HFFc6 (cell line): Measurements from ENCODE around the gene FANCI. TPM values are rescaled to one million over a fixed set of nuclear protein-coding genes. Genes with fewer than 3 reads are reported as not detected.
"Not testable (repeated sequence)": the region's sequence is repeated elsewhere in the genome, so short reads cannot be mapped to it uniquely, and the experiment has no call there.

ENCODE experiments used
- DNase-seq: peaks from one replicate; pipeline ENCODE4 v3.0.0-alpha.2; 2018
- H3K27ac Mint-ChIP-seq: 2 replicates; pipeline ENCODE4 v1.8.0; 2020; ENCODE audit warnings: mild to moderate bottlenecking, mixed read lengths
- H3K27me3 Mint-ChIP-seq: 2 replicates; pipeline ENCODE4 v1.8.0; 2021; ENCODE audit warnings: mild to moderate bottlenecking, moderate library complexity, mixed read lengths; ENCODE audit not compliant: insufficient read depth
- H3K36me3 Mint-ChIP-seq: 2 replicates; pipeline ENCODE4 v1.8.0; 2021; ENCODE audit warnings: low read depth, mixed read lengths
- H3K4me1 Mint-ChIP-seq: 2 replicates; pipeline ENCODE4 v1.8.0; 2020; ENCODE audit warnings: low read depth, mixed read lengths
- H3K4me3 Mint-ChIP-seq: 2 replicates; pipeline ENCODE4 v1.8.0; 2020; ENCODE audit warnings: mild to moderate bottlenecking, moderate library complexity, mixed read lengths
- H3K9me3 Mint-ChIP-seq: 2 replicates; pipeline ENCODE4 v1.8.0; 2020; ENCODE audit warnings: mild to moderate bottlenecking, mixed read lengths
- total RNA-seq, 6 experiments: library from RNA; stranded (reverse); fragmentation: NEBNext Ultra II Directional; extraction: Animal tissue kit (Norgen Biotek cat#: 25700); gene quantifications; 2 replicates in 1 of 6; 3 replicates in 5 of 6; pipeline ENCODE4 v1.2.3, GENCODE V29; 2021
- TF ChIP-seq, protein P1 (sequence below): fragments of 200-600 bp; sonication (generic); IDR thresholded peaks from 2 replicates; pipeline ENCODE4 v1.5.0; 2021; ENCODE audit warnings: antibody characterized with exemption, mild to moderate bottlenecking

FANCI gene
- total RNA-seq, 6 experiments from 2014 or later: 22.3 to 50.8 (median 48.4) TPM

DNA sequence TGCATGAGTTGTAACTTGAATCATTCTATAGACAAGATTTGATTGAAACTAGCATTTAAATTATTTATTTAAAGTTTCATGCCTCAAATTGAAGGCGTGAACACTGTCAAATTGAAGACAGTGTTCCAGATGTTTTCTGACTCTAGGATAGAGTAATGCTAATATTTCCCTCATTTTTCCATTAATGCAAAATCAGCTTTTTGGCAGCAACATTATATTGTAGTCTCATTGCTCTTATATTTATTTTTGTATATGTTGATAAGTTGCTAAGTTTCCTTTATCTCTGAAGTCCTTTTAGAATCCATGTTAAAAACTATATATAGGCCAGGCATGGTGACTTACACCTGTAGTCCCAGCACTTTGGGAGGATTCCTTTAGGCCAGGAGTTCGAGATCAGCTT, 4.8 kb downstream of the FANCI start:
- no peak overlapping the region for H3K27ac Mint-ChIP-seq

DNA sequence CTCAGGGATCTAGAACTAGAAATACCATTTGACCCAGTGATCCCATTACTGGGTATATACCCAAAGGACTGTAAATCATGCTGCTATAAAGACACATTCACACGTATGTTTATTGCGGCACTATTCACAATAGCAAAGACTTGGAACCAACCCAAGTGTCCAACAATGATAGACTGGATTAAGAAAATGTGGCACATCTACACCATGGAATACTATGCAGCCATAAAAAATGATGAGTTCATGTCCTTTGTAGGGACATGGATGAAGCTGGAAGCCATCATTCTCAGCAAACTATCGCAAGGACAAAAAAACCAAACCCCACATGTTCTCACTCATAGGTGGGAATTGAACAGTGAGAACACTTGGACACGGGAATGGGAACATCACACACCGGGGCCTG, 6.4 kb downstream of the FANCI start:
- peaks cover 29% of the 10 kb centered on the region for H3K36me3 Mint-ChIP-seq
- not testable (repeated sequence) for H3K4me3 Mint-ChIP-seq, DNase-seq, H3K9me3 Mint-ChIP-seq, H3K27me3 Mint-ChIP-seq, H3K27ac Mint-ChIP-seq
- peaks cover 24% of the 10 kb centered on the region for H3K4me1 Mint-ChIP-seq

More for the DNA sequence above, 4.8 kb downstream of the FANCI start:
- H3K36me3 Mint-ChIP-seq: peaks cover 23% of the 10 kb centered on the region
- peaks cover 31% of the 10 kb centered on the region for H3K4me1 Mint-ChIP-seq
- no peaks in the 10 kb centered on the region for H3K9me3 Mint-ChIP-seq
- no peaks in the 10 kb centered on the region for H3K27me3 Mint-ChIP-seq
- DNase-seq: no peak
- TF ChIP-seq, protein P1, sequence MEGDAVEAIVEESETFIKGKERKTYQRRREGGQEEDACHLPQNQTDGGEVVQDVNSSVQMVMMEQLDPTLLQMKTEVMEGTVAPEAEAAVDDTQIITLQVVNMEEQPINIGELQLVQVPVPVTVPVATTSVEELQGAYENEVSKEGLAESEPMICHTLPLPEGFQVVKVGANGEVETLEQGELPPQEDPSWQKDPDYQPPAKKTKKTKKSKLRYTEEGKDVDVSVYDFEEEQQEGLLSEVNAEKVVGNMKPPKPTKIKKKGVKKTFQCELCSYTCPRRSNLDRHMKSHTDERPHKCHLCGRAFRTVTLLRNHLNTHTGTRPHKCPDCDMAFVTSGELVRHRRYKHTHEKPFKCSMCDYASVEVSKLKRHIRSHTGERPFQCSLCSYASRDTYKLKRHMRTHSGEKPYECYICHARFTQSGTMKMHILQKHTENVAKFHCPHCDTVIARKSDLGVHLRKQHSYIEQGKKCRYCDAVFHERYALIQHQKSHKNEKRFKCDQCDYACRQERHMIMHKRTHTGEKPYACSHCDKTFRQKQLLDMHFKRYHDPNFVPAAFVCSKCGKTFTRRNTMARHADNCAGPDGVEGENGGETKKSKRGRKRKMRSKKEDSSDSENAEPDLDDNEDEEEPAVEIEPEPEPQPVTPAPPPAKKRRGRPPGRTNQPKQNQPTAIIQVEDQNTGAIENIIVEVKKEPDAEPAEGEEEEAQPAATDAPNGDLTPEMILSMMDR: no peak
- H3K4me3 Mint-ChIP-seq: no peak overlapping the region

DNA sequence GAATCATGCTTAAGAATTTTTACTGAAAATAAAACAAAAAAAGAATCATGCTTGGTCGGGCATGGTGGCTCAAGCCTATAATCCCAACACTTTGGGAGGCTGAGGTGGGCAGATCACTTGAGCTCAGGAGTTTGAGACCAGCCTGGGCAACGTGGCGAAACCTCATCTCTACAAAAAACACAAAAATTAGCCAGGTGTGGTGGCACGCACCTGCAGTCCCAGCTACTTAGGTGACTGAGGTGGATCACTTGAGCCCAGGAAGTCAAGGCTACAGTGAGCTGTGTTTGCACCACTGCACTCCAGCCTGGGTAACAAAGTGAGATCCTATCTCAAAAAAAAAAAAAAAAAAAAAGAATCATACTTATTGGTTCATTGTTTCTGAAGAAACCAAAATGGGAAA, 33.5 kb downstream of the FANCI start:
- peaks cover 20% of the 10 kb centered on the region for H3K4me1 Mint-ChIP-seq
- not testable (repeated sequence) for H3K36me3 Mint-ChIP-seq, DNase-seq, H3K9me3 Mint-ChIP-seq, H3K27me3 Mint-ChIP-seq, H3K4me3 Mint-ChIP-seq, H3K27ac Mint-ChIP-seq

DNA sequence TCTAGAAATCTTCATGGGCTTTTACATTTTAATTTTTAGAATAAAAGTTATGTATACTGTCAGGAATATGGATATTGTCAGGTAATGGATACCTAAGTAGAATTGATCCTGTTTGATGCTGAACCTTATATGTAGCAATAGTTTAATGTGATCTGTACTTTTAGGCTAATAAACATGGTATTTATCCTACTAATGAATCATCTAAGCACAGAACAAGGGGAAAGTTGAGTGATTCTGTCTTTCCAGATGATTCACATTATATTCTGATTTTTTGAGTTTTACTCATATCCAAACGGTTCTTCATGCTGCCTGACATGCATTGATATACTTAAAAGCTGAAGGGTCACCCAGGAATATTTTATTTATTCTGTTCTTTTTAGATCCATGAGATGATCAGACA, 34.5 kb downstream of the FANCI start:
- no peaks in the 10 kb centered on the region for H3K27me3 Mint-ChIP-seq
- H3K4me3 Mint-ChIP-seq: no peak overlapping the region
- no peaks in the 10 kb centered on the region for H3K9me3 Mint-ChIP-seq
- H3K27ac Mint-ChIP-seq: no peak overlapping the region
- H3K4me1 Mint-ChIP-seq: peaks cover 20% of the 10 kb centered on the region
- no peak for DNase-seq
- TF ChIP-seq, protein P1: no peak
- no peaks in the 10 kb centered on the region; the same call in 1 of the 2 replicates for H3K36me3 Mint-ChIP-seq

DNA sequence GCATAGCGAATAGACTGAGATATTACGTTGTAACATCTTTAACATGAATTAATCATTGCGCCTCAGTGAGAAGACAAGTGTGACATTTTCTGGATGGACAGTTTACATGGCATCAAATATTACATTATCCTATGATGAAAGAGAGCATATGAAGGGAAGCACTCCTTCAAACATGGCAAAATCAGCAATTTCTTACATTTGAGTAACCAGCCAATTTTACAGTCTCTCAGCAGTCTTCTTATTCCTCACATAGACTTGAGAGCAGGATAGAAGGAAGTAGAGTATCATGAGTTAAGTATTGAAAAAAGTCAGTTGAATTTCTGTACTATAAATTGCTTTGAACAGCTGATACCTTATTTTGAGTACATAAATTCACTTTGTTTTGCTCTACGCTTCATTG, 38.9 kb downstream of the FANCI start:
- Mint-ChIP-seq H3K27me3 (no peaks in the 10 kb centered on the region; the same call in 1 of the 2 replicates), H3K4me3 (no peak overlapping the region), H3K9me3 (no peaks in the 10 kb centered on the region), H3K4me1 (peaks cover 20% of the 10 kb centered on the region), H3K36me3 (peaks cover 19% of the 10 kb centered on the region), H3K27ac (no peak overlapping the region)
- TF ChIP-seq, protein P1: no peak
- DNase-seq: no peak

DNA sequence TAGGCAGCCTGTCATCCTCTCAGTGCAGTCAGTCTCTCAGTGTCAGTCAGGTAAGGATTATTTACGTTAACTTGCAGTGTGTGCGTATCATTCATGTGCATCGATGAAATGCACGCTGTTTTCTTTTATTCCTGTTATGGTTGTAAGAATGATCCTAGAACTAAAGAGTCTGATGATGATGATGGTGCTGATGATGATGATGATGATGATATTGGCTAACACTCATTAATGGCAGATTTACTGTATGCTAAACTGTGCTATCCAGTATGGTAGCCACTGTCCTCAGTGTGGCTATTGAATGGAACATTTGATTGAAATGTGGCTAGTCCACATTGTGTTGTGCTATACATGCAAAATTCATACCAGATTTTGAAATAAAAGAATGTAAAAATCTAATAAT, 39.4 kb downstream of the FANCI start:
- Mint-ChIP-seq H3K4me3 (no peak overlapping the region), H3K36me3 (peaks cover 19% of the 10 kb centered on the region), H3K9me3 (no peaks in the 10 kb centered on the region), H3K27ac (no peak overlapping the region), H3K27me3 (no peaks in the 10 kb centered on the region; the same call in 1 of the 2 replicates), H3K4me1 (peaks cover 15% of the 10 kb centered on the region)
- no peak for DNase-seq
- TF ChIP-seq, protein P1: no peak

DNA sequence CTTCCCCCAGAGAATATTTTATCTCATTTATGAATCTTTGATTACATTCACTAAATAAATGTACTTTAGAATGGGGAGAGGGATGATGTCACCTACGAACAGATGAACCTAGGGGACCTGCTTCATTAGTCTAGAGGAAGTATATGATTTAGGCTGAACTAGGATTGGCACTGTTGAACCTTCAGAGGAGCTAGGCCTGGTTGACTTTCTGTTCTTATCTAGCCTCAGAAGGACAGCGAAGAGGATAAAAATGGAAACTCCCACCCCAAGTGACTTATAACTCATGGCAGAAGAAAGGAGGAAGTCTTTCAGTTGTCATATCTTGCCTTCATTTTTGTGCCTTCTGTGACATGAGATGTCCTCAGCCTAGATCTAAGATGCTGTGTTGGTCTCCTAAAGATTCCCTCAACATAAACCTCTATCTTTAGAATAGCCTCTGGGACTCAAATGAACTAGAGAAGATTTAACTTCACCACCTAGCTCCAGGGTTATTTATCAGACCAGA, 48.2 kb downstream of the FANCI start:
- Mint-ChIP-seq H3K4me1 (peaks cover 17% of the 10 kb centered on the region), H3K4me3 (no peak overlapping the region), H3K27me3 (no peaks in the 10 kb centered on the region), H3K36me3 (peaks cover 5% of the 10 kb centered on the region; the same call in 1 of the 2 replicates), H3K9me3 (no peaks in the 10 kb centered on the region), H3K27ac (no peak overlapping the region)
- TF ChIP-seq, protein P1: no peak
- no peak for DNase-seq
